PC-3 (cell line): ENCODE measurements around the gene KMT2C. TPM values are rescaled to one million over a fixed set of nuclear protein-coding genes. Genes with fewer than 3 reads are reported as not detected.

Experiments
- ATAC-seq: fragments of 200-7000 bp; cut with Tn5 transposase; 2 replicates; pipeline ENCODE4 v1.9.1; 2020; ENCODE audit warnings: mild to moderate bottlenecking, moderate library complexity
- BruUV-seq: library from RNA; stranded (reverse); fragments of 400-500 nt; replicated peaks from 2 replicates; lab custom pipeline; 2021; lab: Mats Ljungman, UMichigan
- CTCF ChIA-PET: fragments of 300-600 bp; sonication (Branson Sonifier 250); formaldehyde crosslinking; loops from one replicate; lab custom pipeline; 2022; ENCODE audit warnings: antibody characterized with exemption; lab: Charles Lee
- POLR2A ChIA-PET: fragments of 300-600 bp; sonication (Branson Sonifier 250); formaldehyde crosslinking; loops from one replicate; lab custom pipeline; 2022; ENCODE audit warnings: antibody characterized with exemption; ENCODE audit not compliant: unreplicated experiment; lab: Charles Lee
- DNase-seq: peaks from one replicate; pipeline ENCODE4 v3.0.0-alpha.2; 2015
- H2AFZ ChIP-seq: fragments of 300-600 bp; sonication (generic); 2 replicates; pipeline ENCODE4 v1.6.0; 2016; ENCODE audit warnings: antibody characterized with exemption, low read length
- H3F3A ChIP-seq: fragments of 300-600 bp; sonication (generic); one replicate; pipeline ENCODE4 v1.6.0; 2017; ENCODE audit warnings: antibody characterized with exemption, low read length, control low read depth, mild to moderate bottlenecking; ENCODE audit not compliant: unreplicated experiment
- H3K27ac ChIP-seq: fragments of 300-600 bp; sonication (generic); 2 replicates; pipeline ENCODE4 v1.5.1; 2016; ENCODE audit warnings: mild to moderate bottlenecking, low read length
- H3K27me3 ChIP-seq: fragments of 300-600 bp; sonication (generic); 2 replicates; pipeline ENCODE4 v1.6.1; 2016; ENCODE audit warnings: low read length, mixed read lengths
- H3K36me3 ChIP-seq: fragments of 300-600 bp; sonication (generic); 2 replicates; pipeline ENCODE4 v1.6.1; 2016; ENCODE audit warnings: low read depth, mixed run types, low read length, mixed read lengths
- H3K4me1 ChIP-seq: fragments of 300-600 bp; sonication (generic); 2 replicates; pipeline ENCODE4 v1.5.1; 2016; ENCODE audit warnings: low read length; ENCODE audit not compliant: insufficient read depth
- H3K4me2 ChIP-seq: fragments of 300-600 bp; sonication (generic); 2 replicates; pipeline ENCODE4 v1.6.0; 2016; ENCODE audit warnings: low read length
- H3K4me3 ChIP-seq: fragments of 300-600 bp; sonication (generic); 2 replicates; pipeline ENCODE4 v1.5.1; 2016; ENCODE audit warnings: mild to moderate bottlenecking, low read length, mixed read lengths
- H3K79me2 ChIP-seq: fragments of 300-600 bp; sonication (generic); 2 replicates; pipeline ENCODE4 v1.6.1; 2017; ENCODE audit warnings: low read length, mixed read lengths
- H3K9ac ChIP-seq: fragments of 300-600 bp; sonication (generic); 2 replicates; pipeline ENCODE4 v1.6.0; 2016; ENCODE audit warnings: mild to moderate bottlenecking, low read length
- H3K9me2 ChIP-seq: fragments of 300-600 bp; sonication (generic); replicated peaks from 2 replicates; pipeline ENCODE4 v1.6.1; 2016; ENCODE audit warnings: mixed run types, low read length, mixed read lengths
- H3K9me3 ChIP-seq: fragments of 300-600 bp; sonication (generic); 2 replicates; pipeline ENCODE4 v1.6.1; 2016; ENCODE audit warnings: low read length, mixed read lengths
- H4K20me1 ChIP-seq: fragments of 300-600 bp; sonication (generic); 2 replicates; pipeline ENCODE4 v1.6.1; 2016; ENCODE audit warnings: low read length, mixed read lengths
- CTCF ChIP-seq: fragments of 300-600 bp; sonication (generic); conservative IDR thresholded peaks from 2 replicates; pipeline ENCODE4 v1.5.1; 2017; ENCODE audit warnings: antibody characterized with exemption, low read depth, mild to moderate bottlenecking, low read length
- EZH2 ChIP-seq: fragments of 300-600 bp; sonication (generic); IDR thresholded peaks from one replicate; pipeline ENCODE4 v1.6.1; 2017; ENCODE audit warnings: antibody characterized with exemption, mild to moderate bottlenecking, low read length; ENCODE audit not compliant: unreplicated experiment
- EZH2phosphoT487 ChIP-seq: fragments of 300-600 bp; sonication (generic); IDR thresholded peaks from 2 replicates; pipeline ENCODE4 v1.6.1; 2018; ENCODE audit warnings: mild to moderate bottlenecking, antibody characterized with exemption, low read length, borderline replicate concordance
- intact Hi-C: fragments of 100-400 bp; cut with micrococcal nuclease; formaldehyde crosslinking; loops from 2 replicates; pipeline ENCODE4 v1.9.0; 2023
- total RNA-seq: library from RNA; depleted of rRNA; stranded (reverse); fragments of >200 nt; gene quantifications from 2 replicates; pipeline ENCODE4 v1.2.3, GENCODE V29; 2014

KMT2C gene
- total RNA-seq, 1 experiment from 2014 or later = 15.3 TPM

GRCh38 chr7:152126741-152127140 lies 309.1 kb downstream of the KMT2C start:
- CTCF ChIA-PET = no interaction called here
- H3K4me3 ChIP-seq = no peak overlapping the region
- no peak overlapping the region for H3K27ac ChIP-seq
- H3K9me3 ChIP-seq = no peaks in the 10 kb centered on the region
- H3K4me2 ChIP-seq = no peak overlapping the region
- TF ChIP-seq CTCF (no peak), EZH2 (no peak), EZH2phosphoT487 (no peak)
- BruUV-seq = no TSS peak
- H3K79me2 ChIP-seq = no peaks in the 10 kb centered on the region
- H4K20me1 ChIP-seq = no peaks in the 10 kb centered on the region
- no peak overlapping the region for H2AFZ ChIP-seq
- no peak for DNase-seq
- intact Hi-C loops = no loop called here
- H3F3A ChIP-seq = no peaks in the 10 kb centered on the region
- no peak for ATAC-seq
- H3K9ac ChIP-seq = no peak overlapping the region
- no peaks in the 10 kb centered on the region for H3K27me3 ChIP-seq
- H3K36me3 ChIP-seq = peaks cover 34% of the 10 kb centered on the region
- no peaks in the 10 kb centered on the region for H3K4me1 ChIP-seq
- no peaks in the 10 kb centered on the region for H3K9me2 ChIP-seq
- POLR2A ChIA-PET = no interaction called here

- Histone ChIP-seq H3K9ac (no peak overlapping the region), H3K27ac (no peak overlapping the region), H3K4me1 (no peaks in the 10 kb centered on the region), H2AFZ (no peak overlapping the region), H3K27me3 (no peaks in the 10 kb centered on the region), H3K4me3 (no peak overlapping the region), H4K20me1 (no peaks in the 10 kb centered on the region), H3K79me2 (no peaks in the 10 kb centered on the region), H3K9me2 (no peaks in the 10 kb centered on the region), H3K9me3 (no peaks in the 10 kb centered on the region), H3K36me3 (peaks cover 54% of the 10 kb centered on the region), H3F3A (no peaks in the 10 kb centered on the region), H3K4me2 (no peak overlapping the region)
- BruUV-seq = no TSS peak
- DNase-seq = no peak
- intact Hi-C loops = no loop called here
- POLR2A ChIA-PET = no interaction called here
- CTCF ChIA-PET = no interaction called here
- no peak for ATAC-seq
- TF ChIP-seq EZH2 (no peak), EZH2phosphoT487 (no peak), CTCF (no peak)
Measured at GRCh38 chr7:152122540-152122939, 313.3 kb downstream of the KMT2C start.

- H3F3A ChIP-seq = no peaks in the 10 kb centered on the region
- no peak overlapping the region for H3K9ac ChIP-seq
- H3K36me3 ChIP-seq = peaks cover 54% of the 10 kb centered on the region
- H3K4me3 ChIP-seq = no peak overlapping the region
- H3K4me1 ChIP-seq = no peaks in the 10 kb centered on the region
- no peaks in the 10 kb centered on the region for H3K27me3 ChIP-seq
- H3K4me2 ChIP-seq = no peak overlapping the region
- H4K20me1 ChIP-seq = no peaks in the 10 kb centered on the region
- no peaks in the 10 kb centered on the region for H3K9me2 ChIP-seq
- H3K79me2 ChIP-seq = no peaks in the 10 kb centered on the region
- TF ChIP-seq CTCF (no peak), EZH2phosphoT487 (no peak), EZH2 (no peak)
- intact Hi-C loops = no loop called here
- no peak for DNase-seq
- ATAC-seq = no peak
- H3K9me3 ChIP-seq = no peaks in the 10 kb centered on the region
- BruUV-seq = no TSS peak
- ChIA-PET POLR2A (no interaction called here), CTCF (no interaction called here)
- H3K27ac ChIP-seq = no peak overlapping the region
- no peak overlapping the region for H2AFZ ChIP-seq
Measured at GRCh38 chr7:152121432-152121831, 314.4 kb downstream of the KMT2C start.
